C4-2B (cell line): ENCODE data around the gene PDSS2.
A peak's percentile ranks its signal among the peaks of the same experiment; 100 is the strongest.

Source experiments
- H3K27ac ChIP-seq: fragments of 450-650 bp; 2 replicates; pipeline ENCODE4 v1.5.1; 2017
- ZFX ChIP-seq: fragments of 450-650 bp; IDR thresholded peaks from 2 replicates; pipeline ENCODE4 v1.6.1; 2017
- TF ChIP-seq, protein P1 (sequence below): fragments of 450-650 bp; conservative IDR thresholded peaks from 2 replicates; pipeline ENCODE4 v1.5.1; 2017; ENCODE audit warnings: mild to moderate bottlenecking

Gene PDSS2

DNA sequence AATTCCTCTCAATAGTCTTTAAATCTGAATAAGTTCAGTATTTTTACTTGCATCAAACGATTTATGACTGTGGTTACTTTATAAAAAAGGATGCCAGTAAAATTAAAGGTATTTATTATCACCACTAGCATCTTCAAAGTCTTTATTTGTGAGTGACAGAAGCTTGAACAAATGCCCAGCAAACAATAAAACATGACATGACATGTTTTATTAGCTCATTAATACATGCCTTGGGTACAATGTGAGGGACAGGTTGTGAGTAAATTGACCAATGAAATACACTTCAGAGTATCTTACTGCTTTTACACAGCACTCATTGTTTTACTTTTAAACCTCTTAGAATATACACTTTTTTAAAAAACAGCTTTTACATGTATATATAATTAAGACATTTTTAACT is 230.6 kb downstream of the PDSS2 start:
- no peak for TF ChIP-seq ZFX
- TF ChIP-seq, protein P1, sequence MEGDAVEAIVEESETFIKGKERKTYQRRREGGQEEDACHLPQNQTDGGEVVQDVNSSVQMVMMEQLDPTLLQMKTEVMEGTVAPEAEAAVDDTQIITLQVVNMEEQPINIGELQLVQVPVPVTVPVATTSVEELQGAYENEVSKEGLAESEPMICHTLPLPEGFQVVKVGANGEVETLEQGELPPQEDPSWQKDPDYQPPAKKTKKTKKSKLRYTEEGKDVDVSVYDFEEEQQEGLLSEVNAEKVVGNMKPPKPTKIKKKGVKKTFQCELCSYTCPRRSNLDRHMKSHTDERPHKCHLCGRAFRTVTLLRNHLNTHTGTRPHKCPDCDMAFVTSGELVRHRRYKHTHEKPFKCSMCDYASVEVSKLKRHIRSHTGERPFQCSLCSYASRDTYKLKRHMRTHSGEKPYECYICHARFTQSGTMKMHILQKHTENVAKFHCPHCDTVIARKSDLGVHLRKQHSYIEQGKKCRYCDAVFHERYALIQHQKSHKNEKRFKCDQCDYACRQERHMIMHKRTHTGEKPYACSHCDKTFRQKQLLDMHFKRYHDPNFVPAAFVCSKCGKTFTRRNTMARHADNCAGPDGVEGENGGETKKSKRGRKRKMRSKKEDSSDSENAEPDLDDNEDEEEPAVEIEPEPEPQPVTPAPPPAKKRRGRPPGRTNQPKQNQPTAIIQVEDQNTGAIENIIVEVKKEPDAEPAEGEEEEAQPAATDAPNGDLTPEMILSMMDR: no peak
- peak overlapping the region; percentile 85 for H3K27ac ChIP-seq

DNA sequence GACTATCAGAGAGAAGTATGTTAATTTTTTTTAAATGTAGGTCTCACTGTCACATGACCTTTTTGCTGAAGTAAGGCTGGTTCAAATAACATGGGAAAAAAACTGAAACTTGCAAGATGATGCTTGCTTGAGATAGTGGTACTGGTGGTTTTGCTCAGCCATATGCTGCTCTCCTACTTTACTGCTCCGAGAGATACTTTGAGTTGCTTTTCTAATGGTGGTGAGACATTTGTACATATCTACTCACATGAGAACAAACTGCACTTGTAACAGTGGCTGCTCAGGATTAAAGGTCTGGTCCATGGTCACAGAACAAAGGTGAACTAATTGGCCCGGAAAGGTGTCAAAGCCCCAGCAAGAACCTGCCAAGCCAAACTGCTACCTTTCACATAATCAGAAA is 237.8 kb downstream of the PDSS2 start:
- H3K27ac ChIP-seq: no peak overlapping the region
- no peak for TF ChIP-seq ZFX
- TF ChIP-seq, protein P1: no peak

DNA sequence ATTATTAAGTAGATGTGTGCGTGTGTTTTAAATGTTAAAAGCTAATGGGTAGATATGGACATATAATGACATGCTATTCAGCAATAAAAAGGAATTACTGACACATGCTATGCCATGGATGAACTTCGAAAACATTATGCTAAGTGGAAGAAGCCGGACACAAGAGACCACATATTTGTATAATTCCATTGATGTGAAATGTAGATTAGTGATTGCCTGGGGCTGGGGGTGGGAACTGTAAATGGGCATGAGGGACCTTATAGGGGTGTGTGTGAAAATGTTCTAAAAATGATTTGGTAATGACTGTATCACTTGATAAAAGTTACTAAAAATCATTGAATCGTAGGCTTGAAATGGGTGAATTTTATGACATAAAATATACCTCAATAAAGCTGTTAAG is 239.5 kb downstream of the PDSS2 start:
- TF ChIP-seq, protein P1: no peak
- TF ChIP-seq ZFX: no peak

DNA sequence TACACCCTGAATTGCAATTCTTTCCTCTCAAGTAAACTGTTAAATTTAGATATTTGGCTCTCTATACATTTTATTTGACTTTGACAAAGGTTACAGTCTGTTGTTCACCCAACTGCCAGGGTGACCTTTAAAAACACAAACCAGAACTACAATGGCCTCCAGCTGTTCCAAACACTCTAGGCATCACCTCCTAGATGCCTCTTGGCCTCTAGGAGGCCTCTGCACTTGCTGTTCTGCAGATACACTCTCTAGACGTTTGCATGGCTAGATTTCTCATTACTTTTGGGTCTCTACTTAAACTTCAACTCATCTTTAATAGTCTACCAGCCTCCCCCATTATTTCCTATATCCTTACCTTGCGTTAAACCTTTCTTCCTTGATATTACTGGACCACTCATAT is 241.2 kb downstream of the PDSS2 start:
- TF ChIP-seq ZFX: no peak
- TF ChIP-seq, protein P1: no peak

More for the DNA sequence above, 239.5 kb downstream of the PDSS2 start:
- H3K27ac ChIP-seq: no peak overlapping the region

DNA sequence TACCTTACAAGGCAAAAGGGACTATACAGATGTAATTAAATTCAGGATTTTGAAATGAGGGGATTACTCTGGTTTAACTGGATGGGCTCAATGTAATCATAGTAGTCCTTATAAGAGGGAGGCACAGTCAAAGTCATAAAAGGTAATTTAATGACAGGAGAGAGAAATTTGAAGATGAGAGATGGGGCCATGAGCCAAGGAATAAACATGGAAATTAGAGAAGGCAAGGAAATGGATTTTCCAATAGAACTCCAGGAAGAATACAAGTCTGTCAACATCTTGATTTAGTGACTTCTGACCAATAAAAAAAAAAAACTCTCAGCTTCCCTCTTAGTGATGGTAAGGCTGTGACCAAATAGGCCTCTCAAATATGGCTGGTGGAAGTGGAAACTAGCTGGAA is 242.1 kb downstream of the PDSS2 start:
- TF ChIP-seq, protein P1: no peak
- TF ChIP-seq ZFX: no peak
- no peak overlapping the region for H3K27ac ChIP-seq

More for the DNA sequence above, 241.2 kb downstream of the PDSS2 start:
- H3K27ac ChIP-seq: peak overlapping the region; percentile 51; the same call in 1 of the 2 replicates

DNA sequence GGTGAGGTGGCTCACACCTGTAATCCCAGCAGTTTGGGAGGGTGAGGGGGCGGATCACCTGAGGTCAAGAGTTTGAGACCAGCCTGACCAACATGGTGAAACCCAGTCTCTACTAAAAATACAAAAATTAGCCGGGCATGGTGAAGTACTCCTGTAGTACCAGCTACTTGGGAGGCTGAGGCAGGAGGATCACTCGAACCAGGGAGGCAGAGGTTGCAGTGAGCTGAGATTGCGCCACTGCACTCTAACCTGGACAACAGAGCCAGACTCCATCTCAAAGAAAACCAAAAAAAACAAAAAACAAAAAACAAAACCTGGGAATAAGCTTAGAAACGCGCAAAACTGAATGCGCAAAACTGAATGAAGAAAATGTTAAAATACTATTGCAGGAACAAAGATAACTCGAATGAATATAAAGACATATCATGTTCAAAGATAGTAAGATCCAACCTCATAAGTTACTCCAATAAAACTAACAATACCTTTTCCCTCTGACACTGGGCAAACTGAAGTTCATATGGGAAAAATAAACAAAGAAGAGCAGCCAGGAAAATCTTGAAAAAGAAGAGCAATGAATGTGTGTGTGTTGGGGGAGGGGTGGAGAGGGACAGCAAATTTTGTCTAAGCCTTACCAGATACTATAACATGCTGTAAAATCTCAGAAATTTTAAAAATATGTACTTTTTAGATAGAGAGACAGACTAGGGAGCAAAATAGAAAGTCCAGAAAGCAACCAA is 243.0 kb downstream of the PDSS2 start:
- peak overlapping the region; percentile 97 for H3K27ac ChIP-seq

DNA sequence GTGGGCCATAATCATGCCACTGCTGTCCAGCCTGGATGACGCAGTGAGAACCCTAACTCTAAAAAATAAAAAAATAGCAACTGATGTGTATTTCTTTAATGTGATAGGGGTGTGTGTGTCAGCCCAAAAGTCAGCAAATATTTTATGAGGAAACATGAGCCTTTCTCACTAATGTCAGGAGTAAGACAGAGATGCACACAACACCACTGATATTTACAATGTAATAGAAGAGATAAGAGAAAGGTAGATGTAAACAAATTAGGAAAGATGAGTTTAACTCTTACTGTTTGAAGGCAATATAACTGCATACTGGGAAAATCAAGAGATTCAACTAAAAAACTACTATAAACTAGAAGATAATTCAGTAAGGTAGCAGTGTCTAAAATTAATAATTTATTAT is 244.0 kb downstream of the PDSS2 start:
- H3K27ac ChIP-seq: peak overlapping the region; percentile 97
- TF ChIP-seq, protein P1: no peak
- no peak for TF ChIP-seq ZFX

More for the DNA sequence above, 243.0 kb downstream of the PDSS2 start:
- no peak for TF ChIP-seq ZFX
- TF ChIP-seq, protein P1: no peak
